Neural cell (in vitro differentiated cells): ENCODE results near the gene CCDC201.
"Not testable (repeated sequence)": the region's sequence is repeated elsewhere in the genome, so short reads cannot be mapped to it uniquely, and the experiment has no call there.

Experiments used
- CTCF ChIP-seq: fragments of 450-650 bp; IDR thresholded peaks from 2 replicates; pipeline ENCODE4 v1.5.1; 2014; ENCODE audit warnings: antibody characterized with exemption, mild to moderate bottlenecking, moderate library complexity; ENCODE audit not compliant: poor library complexity, severe bottlenecking
- EZH2 ChIP-seq: fragments of 200-600, 300-800 bp; shearing (Covaris generic), sonication (generic); IDR thresholded peaks from 2 replicates; pipeline ENCODE4 v1.6.1; 2014; ENCODE audit warnings: antibody characterized with exemption, low read length, borderline replicate concordance, mild to moderate bottlenecking; ENCODE audit not compliant: insufficient read depth, poor library complexity, severe bottlenecking

- not testable (repeated sequence) for TF ChIP-seq CTCF, EZH2
These were observed 54.1 kb downstream of the CCDC201 start for GRCh38 chr7:45818763-45819162.
